Activated CD8-positive, alpha-beta memory T cell treated with anti-CD3 and anti-CD28 coated beads for 4 hours (primary cell): ENCODE data around the gene ASTN2.

Experiments used
- DNase-seq, 2 donors: peaks; one replicate each; pipeline ENCODE4 v3.0.0-alpha.2; 2020; ENCODE audit warnings: low read depth in 2 of 2

ASTN2 gene, protein sequence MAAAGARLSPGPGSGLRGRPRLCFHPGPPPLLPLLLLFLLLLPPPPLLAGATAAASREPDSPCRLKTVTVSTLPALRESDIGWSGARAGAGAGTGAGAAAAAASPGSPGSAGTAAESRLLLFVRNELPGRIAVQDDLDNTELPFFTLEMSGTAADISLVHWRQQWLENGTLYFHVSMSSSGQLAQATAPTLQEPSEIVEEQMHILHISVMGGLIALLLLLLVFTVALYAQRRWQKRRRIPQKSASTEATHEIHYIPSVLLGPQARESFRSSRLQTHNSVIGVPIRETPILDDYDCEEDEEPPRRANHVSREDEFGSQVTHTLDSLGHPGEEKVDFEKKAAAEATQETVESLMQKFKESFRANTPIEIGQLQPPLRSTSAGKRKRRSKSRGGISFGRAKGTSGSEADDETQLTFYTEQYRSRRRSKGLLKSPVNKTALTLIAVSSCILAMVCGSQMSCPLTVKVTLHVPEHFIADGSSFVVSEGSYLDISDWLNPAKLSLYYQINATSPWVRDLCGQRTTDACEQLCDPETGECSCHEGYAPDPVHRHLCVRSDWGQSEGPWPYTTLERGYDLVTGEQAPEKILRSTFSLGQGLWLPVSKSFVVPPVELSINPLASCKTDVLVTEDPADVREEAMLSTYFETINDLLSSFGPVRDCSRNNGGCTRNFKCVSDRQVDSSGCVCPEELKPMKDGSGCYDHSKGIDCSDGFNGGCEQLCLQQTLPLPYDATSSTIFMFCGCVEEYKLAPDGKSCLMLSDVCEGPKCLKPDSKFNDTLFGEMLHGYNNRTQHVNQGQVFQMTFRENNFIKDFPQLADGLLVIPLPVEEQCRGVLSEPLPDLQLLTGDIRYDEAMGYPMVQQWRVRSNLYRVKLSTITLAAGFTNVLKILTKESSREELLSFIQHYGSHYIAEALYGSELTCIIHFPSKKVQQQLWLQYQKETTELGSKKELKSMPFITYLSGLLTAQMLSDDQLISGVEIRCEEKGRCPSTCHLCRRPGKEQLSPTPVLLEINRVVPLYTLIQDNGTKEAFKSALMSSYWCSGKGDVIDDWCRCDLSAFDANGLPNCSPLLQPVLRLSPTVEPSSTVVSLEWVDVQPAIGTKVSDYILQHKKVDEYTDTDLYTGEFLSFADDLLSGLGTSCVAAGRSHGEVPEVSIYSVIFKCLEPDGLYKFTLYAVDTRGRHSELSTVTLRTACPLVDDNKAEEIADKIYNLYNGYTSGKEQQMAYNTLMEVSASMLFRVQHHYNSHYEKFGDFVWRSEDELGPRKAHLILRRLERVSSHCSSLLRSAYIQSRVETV (N-terminal part only)

DNA sequence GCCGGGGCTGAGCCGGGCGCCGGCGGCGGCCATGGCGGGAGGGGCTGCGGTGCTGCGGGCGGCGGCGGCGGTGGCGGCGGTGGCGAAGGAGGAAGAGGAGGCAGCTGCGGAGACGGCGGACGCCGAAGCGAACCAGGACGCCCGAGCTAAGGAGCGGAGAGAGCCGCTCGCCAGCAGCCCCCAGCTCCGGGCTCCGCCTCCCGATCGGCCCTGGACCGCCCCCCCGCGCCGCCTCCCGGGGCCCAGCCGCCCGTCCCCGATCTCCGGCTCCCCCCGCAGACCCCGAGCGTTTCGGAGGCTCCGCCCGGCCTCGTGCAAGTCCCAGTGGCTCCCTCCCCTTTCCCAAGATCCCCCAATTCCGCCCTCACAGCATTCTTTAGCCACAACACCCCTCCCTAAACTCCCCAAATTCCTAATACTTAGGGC lies at the start of gene ASTN2:
Gene ASTN2 (minus strand): TSS at position 152 of the 426 bp plus-strand sequence. CDS start 119 bp downstream, at position 33.
- DNase-seq: no peak

DNA sequence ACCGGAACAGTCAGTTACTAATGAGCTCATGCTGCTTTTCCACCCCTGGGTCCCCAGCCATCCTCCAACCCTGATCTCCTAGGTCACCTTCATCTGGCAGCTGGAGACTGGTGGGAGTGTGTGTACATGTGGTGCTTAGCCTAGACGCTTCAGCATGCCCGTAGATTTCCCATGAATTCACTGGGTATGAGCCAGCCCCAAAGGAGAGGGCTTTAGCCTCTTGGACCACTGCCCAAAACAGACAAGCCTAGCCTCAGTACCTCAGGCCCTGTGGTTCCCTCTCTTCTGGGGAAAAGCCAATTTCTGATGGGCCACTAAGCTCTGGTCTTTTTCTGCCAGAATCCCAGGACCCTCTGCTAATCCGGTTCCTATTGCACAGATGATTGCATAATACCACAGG lies 48.0 kb upstream of the ASTN2 start:
- no peak for DNase-seq

DNA sequence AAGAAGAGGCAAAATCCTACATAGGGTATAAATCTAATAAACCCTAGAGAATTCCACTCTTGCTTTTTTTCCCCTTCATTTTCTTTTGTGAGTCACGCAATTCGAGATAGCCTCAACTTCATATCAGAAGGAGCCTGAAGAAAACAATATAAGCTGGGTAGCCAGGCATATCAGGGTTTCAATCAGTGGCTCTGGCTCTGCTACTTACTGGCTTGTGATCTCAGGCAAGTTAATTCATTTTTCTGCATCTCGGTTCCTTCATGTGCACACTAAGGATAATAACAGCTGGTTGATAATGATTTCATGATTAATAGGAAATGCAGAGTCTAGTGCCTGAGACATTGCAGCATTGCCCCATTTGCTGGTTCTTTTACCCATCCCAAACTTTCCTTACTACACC lies 46.5 kb upstream of the ASTN2 start:
- DNase-seq: no peak

DNA sequence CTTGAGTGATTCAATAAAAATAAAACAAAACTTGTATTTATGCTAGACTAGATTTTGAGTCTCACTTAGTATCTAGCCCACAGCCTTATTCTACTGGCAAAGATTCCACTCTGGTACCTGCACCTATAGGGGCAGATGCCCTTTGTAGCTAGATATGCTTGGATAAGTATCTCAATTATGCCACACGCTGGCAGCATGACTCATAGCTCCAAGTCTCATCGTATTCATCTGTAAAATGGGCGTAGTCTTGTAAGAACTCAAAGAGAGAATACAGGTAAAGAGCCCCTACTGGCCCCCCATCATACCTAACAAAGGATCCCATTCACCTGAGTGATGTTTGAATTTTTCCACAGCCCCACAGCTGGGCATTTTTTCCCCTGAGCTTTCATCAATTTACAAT lies 45.9 kb upstream of the ASTN2 start:
- DNase-seq: no peak

DNA sequence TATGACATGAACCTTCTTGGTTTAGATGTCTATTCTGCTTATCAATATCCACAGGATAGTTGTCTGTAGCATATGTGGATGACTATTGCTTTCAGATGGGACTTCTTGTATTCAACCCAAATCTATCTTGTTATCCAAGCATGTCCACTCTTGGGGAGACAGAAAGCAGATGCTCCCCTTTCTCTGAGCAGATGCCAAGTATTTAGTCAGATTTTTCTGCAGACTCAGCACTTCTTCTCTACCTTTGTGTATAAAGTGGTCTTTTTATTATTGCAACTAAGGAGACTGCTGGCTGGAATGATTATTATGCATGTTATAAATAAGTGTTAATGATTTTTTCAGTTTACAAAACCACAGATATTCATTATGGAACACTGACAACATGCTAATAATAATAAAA lies 45.1 kb upstream of the ASTN2 start:
- DNase-seq: no peak

DNA sequence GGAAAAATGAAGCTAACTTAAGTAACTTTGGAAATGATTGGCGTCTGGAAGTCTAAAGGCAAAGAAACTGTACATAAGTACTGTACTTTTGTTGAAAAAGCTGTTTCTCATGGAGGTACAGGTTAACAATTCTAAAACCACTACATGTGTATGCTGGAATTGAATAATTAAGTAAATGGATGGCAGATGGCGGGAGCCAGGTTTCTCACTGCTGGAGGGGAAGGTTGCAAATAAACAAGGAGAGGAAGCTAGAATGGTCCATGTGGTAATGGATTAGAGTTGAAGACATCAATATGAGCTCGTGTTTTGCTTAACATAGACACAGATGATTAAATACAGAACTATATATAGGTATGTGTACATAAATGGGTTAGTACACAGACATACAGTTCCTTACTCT lies 43.2 kb upstream of the ASTN2 start:
- DNase-seq: no peak

DNA sequence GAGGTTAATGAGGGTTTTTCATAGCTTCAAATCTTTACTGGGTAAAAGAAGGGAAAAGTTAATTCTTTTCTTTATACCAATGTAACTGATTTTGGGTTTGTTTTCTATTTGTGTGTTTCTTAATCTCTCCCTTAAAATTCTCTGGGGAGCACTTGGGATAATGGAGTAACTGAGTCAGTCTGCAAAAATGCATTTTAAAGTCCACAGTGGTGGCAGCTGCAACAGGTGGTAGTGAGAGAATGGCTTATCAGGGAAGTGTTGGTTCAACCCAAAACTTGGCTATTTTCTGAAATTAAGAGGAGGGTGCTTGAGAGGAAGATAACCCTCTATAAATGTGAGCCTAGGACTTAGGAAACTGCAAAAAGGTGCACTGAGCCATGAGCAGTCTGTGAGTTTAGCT lies 39.9 kb upstream of the ASTN2 start:
- DNase-seq: no peak

DNA sequence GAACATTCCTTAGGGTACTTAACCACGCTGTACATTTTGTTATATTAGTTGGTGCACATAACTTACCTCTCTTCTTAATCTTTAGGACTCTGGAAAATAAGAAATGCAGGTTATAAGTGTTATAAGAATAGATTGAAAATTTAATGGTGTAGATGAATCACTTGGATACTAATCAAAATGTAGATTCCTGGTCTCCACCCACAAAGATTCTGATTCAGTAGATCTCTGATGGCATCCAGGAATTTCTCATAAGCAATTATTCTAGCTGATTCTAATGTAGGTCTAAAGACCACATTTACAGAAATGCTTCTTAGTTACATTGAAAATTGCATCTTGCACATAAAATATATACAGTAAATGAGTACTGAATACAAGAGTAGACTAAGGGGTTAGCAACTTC lies 38.9 kb upstream of the ASTN2 start:
- DNase-seq: no peak

DNA sequence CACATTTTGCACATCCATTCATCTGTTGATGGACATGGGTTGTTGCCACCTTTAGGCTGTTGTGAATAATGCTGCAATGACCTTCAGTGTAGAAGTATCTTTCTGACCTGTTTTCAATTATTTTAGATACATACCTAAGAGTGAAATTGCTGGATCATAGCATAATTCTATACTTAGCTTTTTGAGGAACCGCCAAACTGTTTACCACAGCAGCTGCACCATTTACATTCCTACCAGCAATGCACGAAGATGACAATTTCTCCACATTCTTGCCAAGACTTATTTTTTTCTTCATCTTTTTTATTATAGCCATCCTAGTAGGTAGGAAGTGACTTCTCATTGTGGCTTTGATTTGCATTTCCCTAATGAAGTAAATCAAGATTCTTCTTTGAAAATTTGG lies 36.5 kb upstream of the ASTN2 start:
- no peak for DNase-seq

DNA sequence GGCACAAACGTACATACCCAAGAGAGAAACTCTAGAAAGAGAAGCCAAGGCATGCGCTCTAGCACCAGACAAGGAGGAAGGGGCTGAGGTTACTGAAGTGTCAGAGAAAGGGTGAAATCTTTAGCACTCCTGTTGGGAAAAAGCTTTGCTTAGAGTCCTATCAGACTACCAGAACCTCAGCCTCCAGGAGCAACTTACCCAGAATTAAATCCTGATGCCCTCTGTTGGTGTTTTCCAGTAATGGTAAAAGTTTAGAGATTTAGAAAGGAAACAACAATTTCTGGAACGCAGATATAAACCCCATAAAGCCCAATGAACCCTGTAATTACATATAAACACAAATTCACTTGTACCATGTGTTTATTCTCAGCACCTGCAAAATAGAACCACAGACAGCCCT lies 33.2 kb upstream of the ASTN2 start:
- DNase-seq: no peak

DNA sequence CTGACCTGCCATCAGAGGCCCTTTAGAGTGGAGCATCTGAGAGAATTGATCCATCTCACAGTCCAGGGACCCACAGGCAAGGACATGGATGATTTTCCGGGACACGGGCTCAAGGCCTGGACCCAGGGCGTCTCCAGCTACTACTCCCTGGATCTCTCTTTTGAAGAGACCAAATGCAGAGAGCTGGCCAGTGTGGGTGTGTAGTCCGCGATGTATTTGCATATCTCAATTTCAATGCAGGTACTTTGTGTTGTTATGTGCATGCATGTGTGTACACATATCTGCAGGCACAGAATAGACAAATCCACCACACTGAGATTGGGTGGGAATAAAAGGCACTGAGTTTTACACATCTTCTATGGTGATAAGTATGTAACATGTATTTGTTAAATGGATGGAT lies 30.8 kb upstream of the ASTN2 start:
- no peak for DNase-seq

DNA sequence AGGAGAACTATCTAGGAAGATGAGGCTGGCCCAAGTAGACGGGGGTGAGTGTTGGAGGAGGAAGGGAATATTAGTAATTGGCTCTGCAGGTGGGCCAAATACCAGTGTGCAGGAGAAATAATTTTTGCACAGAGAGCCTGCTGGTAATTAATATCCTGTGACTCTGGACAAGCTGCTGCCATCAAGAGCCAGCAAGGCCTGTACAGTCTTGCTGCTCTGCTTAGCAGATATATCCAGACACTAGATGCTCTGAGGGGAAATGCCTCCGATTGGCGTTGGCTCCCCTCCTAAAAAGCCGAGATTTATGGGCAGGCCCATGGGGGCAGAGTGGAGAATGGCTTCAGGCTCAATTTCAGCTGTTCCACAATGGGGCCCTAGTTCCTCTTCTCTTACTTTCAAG lies 29.6 kb upstream of the ASTN2 start:
- DNase-seq: no peak

DNA sequence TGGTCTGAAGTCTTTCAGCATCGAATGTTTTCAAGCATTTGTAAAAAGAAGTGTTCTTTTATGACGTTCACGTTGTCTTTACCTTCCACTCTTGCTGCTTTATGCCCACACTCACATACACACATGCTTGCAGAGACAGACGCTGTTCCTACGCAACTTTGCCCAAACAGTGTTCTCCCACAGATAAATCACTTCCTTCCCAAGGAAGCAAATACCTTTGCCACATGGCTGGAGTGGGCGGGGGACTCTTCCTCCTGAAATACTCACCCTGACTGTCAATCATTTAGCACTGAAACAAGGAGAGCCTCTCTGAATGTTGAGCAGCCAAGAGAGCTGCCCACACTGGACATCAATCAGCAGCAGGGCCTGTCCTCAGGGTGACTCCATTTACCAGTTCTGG lies 22.4 kb upstream of the ASTN2 start:
- DNase-seq: no peak

DNA sequence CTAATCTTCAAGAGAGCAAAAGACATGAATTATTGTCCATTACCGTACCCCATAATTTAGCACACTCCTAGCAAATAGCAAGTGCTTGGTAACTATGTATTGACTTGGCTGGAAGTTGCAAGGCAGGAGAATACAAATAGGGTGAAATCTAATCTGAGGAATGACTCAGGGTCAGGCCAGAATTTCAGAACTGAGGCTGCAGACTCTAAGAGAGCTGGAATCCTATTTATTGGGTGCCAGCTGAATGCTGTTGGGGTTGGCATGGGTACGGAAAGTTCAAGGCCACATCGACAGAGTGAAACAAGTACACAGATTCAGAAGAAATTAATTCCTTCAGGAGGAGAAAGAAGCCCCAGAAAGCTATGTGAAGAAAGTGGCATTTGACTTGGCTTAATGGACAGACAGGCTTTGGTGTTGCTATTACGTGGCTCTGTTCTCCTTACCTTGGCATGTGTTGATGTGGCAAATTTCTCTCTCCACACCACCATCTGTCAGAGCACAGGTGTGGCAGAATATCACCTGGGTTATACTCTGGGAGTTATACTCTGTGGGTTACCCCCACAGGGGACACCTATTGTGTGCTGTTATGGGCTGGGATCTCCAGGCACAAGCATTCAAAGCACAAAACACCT lies 20.9 kb upstream of the ASTN2 start:
- DNase-seq: no peak

DNA sequence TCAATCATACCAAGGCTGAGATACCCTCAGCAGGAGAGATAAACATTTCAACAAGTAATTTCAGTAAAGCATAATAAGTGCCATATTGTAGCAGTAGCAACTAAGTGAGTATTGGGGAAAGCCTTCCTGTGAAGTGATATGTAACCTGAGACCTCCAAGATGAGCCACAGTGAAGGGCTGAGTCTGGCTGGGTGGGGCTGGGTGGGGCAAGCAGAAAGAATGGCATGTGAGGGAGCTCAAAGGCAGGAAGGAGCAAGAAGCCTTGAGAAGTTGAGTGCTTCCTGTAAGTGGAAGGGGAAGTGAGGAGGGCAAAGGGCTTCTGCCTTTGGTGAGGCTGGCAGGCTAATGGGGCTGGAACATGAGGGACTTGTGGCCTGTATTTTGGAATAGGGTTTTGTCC lies 19.7 kb upstream of the ASTN2 start:
- no peak for DNase-seq

DNA sequence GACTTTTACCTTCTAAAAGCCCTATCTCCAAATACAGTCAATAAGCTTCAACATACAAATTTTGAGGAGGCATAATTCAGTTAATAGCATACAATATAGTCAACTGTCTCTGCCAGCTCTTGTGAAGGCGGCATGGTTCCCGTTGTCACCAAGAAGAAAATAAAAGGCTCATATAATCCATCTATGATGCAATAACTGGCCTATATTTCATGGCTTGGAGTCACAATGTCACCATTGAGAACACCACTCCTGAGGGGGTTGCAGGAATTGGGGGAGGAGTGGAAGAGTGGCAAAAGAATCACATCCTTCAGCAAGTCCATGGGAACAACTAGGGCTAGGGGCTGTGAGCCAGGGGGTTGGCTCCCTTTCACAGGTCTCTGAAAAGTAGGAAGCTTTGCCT lies 16.0 kb upstream of the ASTN2 start:
- DNase-seq: no peak

DNA sequence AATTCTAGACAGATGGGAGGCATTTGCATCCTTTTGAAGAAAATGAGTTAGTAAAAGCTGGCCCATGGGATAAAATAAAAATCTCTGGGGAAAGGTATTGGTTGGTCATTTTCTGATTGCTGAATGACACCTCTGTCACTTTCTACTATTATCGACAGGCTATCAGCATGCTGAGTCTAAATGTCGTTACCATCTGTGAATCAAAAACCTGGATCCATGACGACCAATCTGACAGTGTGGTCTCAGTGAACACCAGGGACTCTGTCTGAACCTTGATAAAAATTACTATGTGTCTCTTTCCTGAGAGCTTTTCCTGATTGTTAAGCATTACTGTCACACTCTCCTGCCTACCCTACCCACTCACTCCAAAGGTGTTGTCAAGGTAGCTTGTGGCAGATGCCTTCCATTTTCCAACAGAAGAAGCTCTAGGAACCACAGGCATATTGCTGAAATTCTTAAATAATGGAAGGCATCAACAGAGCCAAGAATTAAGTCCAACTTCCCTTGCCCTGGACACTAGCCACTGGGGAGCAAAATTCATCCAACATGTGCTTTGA lies 12.6 kb upstream of the ASTN2 start:
- no peak for DNase-seq

DNA sequence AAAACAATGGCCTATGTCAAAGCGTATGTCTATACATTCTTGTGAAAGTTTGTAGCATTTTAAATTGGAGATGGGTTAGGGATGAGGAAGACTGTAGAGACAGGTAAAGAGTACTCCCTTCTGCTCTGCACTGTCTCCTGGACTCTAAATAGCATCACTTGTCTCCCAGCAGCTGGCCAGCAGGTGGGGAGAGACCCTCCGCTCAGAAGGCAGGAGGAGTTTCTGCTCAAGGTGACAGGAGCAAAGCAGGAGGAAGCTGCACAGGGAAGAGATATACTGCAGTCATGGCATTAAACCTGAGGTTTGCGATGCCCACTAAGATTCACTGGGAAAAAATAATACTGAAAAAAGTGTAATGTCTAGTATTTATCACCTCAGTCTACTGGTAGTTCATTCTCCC lies 10.7 kb upstream of the ASTN2 start:
- DNase-seq: no peak

DNA sequence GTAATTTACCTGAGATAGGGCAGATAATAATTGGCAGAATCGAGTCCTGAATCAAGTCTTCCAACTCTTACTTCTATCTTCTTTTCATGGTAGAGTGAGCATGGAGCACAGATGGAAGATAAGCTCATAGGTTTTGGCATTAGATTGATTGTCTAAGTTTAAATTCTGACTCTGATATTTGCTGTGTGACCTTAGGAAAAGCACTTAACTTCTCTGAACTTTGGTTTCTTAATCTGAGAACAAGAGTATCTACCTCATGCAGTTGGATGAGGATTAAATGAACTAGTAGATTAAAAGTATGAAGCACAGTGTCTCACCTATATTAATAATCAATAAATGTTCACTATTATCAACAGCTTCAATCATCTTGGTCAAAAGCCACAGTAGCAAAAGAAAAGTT lies 9.4 kb upstream of the ASTN2 start:
- no peak for DNase-seq

DNA sequence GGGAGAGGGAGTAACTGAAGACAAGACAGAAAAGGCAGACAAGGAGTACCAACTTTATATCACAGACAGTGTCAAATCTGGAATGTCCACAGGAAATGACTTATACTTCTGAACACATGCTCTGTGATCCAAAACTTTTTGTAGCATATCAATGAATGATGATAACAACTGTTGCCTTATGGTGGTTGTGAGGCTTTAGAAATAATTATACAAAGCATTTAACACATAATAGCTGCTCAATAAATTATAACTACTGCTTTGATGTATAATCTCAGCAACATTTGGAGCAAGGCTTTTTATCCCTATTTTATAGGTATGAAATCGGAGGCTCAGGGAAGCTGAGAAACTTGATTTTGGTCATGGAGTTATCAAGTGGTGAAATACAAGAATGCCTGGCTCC lies 3.3 kb upstream of the ASTN2 start:
- DNase-seq: no peak

DNA sequence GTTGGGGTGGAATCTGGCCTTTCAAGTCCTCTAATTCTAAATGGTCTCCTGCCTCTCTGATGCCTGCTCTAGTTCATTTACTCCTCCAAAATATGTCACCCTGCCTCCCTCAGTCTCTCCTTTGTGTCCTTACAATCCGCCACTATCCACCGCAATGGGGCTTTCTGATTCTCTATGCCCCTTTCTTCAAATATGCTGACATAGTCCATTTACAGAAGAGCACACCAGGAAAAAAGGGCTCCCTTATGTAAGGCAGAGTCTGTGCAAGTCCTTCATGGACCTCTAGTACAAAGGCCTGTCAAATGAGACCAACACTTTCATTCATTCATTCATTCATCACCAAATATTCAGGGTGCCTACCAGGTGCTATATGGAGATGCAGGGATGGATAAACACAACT lies 2.0 kb upstream of the ASTN2 start:
- no peak for DNase-seq
